Stomach (tissue), 4 donors: ENCODE data around the gene IQSEC1.

Source experiments
- CTCF ChIP-seq, 7 experiments: fragments of 450-650 bp in 4 of 7; fragments of 200-600 bp in 3 of 7; sonication (generic) in 3 of 7; IDR thresholded peaks; one replicate each; pipeline ENCODE4 v1.5.1; 2016 to 2019; ENCODE audit warnings: antibody characterized with exemption in 7 of 7, control low read depth in 2 of 7, mild to moderate bottlenecking in 1 of 7
- POLR2A ChIP-seq, 4 donors: fragments of 450-650 bp; IDR thresholded peaks; one replicate each; pipeline ENCODE4 v1.6.1; 2016; ENCODE audit warnings: antibody characterized with exemption in 4 of 4, control low read depth in 2 of 4, mild to moderate bottlenecking in 1 of 4, moderate library complexity in 1 of 4
- POLR2AphosphoS5 ChIP-seq, 3 donors: sonication (generic); formaldehyde crosslinking; IDR thresholded peaks; one replicate each; pipeline ENCODE4 v1.6.1; 2016; ENCODE audit warnings: antibody characterized with exemption in 3 of 3

GRCh38 chr3:13071695-13072094 lies 1.5 kb downstream of the IQSEC1 start:
- TF ChIP-seq CTCF (IDR thresholded peaks at IDR 0.05): no peak
- TF ChIP-seq POLR2A (IDR thresholded peaks at IDR 0.05): no peak
- no peak for TF ChIP-seq POLR2AphosphoS5 (IDR thresholded peaks at IDR 0.05)
